ENCODE results near the gene CCS.
"Not testable (repeated sequence)": the region's sequence is repeated elsewhere in the genome, so short reads cannot be mapped to it uniquely, and the experiment has no call there.

The CCS gene

DNA sequence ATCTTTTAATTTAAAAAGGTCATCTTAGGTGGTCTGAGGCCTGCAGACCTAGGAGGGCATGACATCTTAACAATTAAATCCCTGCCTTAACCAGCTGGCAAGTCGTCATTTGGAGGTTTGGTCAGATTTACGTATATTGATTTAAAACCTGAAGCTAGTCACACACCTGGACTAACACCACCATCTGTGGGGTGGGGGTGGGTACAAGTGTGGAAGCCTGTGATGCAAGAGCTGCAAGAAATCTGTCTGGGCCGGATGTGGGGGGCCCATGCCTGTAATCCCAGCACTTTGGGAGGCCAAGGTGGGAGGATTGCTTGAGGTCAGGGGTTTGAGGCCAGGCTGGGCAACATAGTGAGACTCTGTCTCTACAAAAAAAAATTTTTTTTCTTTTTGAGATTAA lies 11.7 kb upstream of the CCS start (continued):
- TF ChIP-seq MEIS1 (CRISPR knock-in tag; IDR thresholded peaks at IDR 0.05; ENCODE audit: borderline replicate concordance) (no peak), ZNF629 (tag by site-specific recombination; IDR thresholded peaks at IDR 0.05) (no peak), ZSCAN23 (tag by site-specific recombination; IDR thresholded peaks at IDR 0.05) (no peak), ZNF114 (tag by site-specific recombination; IDR thresholded peaks at IDR 0.05) (no peak), ZNF600 (tag by site-specific recombination; IDR thresholded peaks at IDR 0.05) (no peak), ZNF777 (tag by site-specific recombination; IDR thresholded peaks at IDR 0.05; ENCODE audit: borderline replicate concordance) (no peak)
- TF ChIP-seq, protein P1, sequence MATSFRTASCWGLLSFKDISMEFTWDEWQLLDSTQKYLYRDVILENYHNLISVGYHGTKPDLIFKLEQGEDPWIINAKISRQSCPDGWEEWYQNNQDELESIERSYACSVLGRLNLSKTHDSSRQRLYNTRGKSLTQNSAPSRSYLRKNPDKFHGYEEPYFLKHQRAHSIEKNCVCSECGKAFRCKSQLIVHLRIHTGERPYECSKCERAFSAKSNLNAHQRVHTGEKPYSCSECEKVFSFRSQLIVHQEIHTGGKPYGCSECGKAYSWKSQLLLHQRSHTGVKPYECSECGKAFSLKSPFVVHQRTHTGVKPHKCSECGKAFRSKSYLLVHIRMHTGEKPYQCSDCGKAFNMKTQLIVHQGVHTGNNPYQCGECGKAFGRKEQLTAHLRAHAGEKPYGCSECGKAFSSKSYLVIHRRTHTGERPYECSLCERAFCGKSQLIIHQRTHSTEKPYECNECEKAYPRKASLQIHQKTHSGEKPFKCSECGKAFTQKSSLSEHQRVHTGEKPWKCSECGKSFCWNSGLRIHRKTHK (tag by site-specific recombination; IDR thresholded peaks at IDR 0.05) = no peak

DNA sequence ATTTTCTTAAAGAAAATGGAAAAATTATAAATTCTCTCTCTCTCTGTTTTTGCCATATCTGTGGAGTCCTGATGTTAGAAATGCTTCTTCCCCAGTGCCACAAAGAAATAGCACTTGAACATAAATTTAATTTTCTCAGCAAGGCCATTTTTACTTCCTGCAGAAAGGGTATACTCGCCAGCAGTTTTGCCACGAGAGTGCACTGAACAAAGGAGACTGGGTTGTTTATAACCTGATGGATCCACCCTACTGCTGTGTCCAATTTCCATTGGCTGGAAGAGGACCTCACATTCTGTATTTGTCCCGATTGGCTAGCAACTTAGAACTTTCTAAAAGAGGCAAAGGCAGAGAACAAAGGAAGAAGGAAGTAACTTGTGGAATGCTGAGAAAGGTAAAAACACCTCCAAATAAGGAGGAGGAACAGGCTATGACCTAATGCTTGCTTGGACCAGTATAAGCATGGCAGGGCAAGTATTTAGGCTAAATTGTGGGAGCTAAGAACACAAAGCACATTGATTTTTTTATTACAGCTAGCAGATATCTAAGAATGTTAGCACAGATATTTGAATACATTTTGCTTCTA lies 10.3 kb upstream of the CCS start:
- H3K36me3 ChIP-seq (ENCODE audit: control insufficient read depth in 2 of 2, insufficient read depth in 1 of 2, low read length in 2 of 2); CTCF ChIA-PET; H3K4me1 ChIP-seq (ENCODE audit: control insufficient read depth, insufficient read depth, low read length); H3K9me3 ChIP-seq (ENCODE audit: control insufficient read depth, insufficient read depth, low read depth, low read length); H3K4me3 ChIP-seq (ENCODE audit: low read depth, low read length); H3K27ac ChIP-seq (ENCODE audit: extremely low read depth, low read depth, low read length): not testable (repeated sequence)
- POLR2A ChIA-PET = interaction anchor here (0.8 kb wide), 1 partner anchor 95 kb away, joined by 8 read pairs; the partner anchor contains the start of gene RBM4B
- TF ChIP-seq SETDB1 (IDR thresholded peaks at IDR 0.05; ENCODE audit: insufficient read length, low read length) = peak; percentile 68

DNA sequence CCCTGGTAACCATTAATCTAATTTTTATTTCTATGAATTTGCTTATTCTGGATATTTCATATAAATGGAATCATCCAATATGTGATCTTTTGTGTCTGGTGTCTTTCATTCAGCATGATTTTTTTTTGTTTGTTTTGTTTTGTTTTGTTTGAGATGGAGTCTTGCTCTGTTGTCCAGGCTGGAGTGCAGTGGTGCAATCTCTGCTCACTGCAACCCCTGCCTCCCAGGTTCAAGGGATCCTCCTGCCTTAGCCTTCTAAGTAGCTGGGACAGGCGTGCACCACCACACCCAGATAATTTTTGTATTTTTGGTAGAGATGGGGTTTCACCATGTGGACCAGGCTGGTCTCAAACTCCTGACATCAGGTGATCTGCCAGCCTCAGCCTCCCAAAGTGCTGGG lies 7.5 kb upstream of the CCS start:
- CTCF ChIA-PET; H3K4me1 ChIP-seq (ENCODE audit: control insufficient read depth, insufficient read depth, low read length); H3K9me3 ChIP-seq (ENCODE audit: control insufficient read depth, insufficient read depth, low read depth, low read length); H3K36me3 ChIP-seq (ENCODE audit: control insufficient read depth in 2 of 2, insufficient read depth in 1 of 2, low read length in 2 of 2); POLR2A ChIA-PET; H3K27ac ChIP-seq (ENCODE audit: extremely low read depth, low read depth, low read length); H3K4me3 ChIP-seq (ENCODE audit: low read depth, low read length): not testable (repeated sequence)
- 0 out of 2 replicates have a peak, but pooled peaks have one; percentile 21 for TF ChIP-seq ZNF121 (tag by site-specific recombination; IDR thresholded peaks at IDR 0.05)

DNA sequence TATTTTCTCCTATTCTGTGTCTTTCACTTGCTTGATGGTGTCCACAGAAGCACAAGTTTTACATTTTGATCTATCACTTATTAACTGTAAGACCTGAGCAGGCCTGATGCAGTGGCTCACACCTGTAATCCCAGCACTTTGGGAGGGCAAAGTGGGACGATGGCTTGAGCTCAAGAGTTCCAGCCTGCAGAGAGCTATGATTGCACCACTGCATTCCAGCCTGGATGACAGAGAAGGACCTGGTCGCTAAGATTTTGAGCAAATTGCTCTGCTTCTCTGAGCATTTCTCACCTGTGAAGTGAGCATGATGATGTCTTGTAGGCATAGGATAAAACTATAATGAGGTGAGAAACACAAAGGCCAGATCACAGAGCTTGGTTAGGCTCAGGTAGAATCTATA lies 6.8 kb upstream of the CCS start:
- Histone ChIP-seq H3K4me3 (ENCODE audit: low read depth, low read length) (no peak overlapping the region), H3K36me3 (ENCODE audit: control insufficient read depth in 2 of 2, insufficient read depth in 1 of 2, low read length in 2 of 2) (no peaks in the 10 kb centered on the region), H3K9me3 (ENCODE audit: control insufficient read depth, insufficient read depth, low read depth, low read length) (no peaks in the 10 kb centered on the region), H3K27ac (ENCODE audit: extremely low read depth, low read depth, low read length) (no peak overlapping the region), H3K4me1 (ENCODE audit: control insufficient read depth, insufficient read depth, low read length) (no peaks in the 10 kb centered on the region)
- POLR2A ChIA-PET = interaction anchor here (1.2 kb wide), 1 partner anchor 31 kb away, joined by 3 read pairs; no protein-coding TSS in a partner anchor
- no peak for TF ChIP-seq REPIN1 (tag by site-specific recombination; IDR thresholded peaks at IDR 0.05; ENCODE audit: low read depth)
- TF ChIP-seq, protein P2, sequence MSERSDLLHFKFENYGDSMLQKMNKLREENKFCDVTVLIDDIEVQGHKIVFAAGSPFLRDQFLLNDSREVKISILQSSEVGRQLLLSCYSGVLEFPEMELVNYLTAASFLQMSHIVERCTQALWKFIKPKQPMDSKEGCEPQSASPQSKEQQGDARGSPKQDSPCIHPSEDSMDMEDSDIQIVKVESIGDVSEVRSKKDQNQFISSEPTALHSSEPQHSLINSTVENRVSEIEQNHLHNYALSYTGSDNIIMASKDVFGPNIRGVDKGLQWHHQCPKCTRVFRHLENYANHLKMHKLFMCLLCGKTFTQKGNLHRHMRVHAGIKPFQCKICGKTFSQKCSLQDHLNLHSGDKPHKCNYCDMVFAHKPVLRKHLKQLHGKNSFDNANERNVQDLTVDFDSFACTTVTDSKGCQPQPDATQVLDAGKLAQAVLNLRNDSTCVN (tag by site-specific recombination; optimal IDR thresholded peaks at IDR 0.05) = no peak
- TF ChIP-seq KLF1 (tag by site-specific recombination; IDR thresholded peaks at IDR 0.05) = no peak
- TF ChIP-seq KLF16 (tag by site-specific recombination; IDR thresholded peaks at IDR 0.05) = no peak
- TF ChIP-seq ZNF184 (tag by site-specific recombination; IDR thresholded peaks at IDR 0.05) = no peak
- TF ChIP-seq ZNF792 (tag by site-specific recombination; IDR thresholded peaks at IDR 0.05) = no peak
- TF ChIP-seq, protein P3, sequence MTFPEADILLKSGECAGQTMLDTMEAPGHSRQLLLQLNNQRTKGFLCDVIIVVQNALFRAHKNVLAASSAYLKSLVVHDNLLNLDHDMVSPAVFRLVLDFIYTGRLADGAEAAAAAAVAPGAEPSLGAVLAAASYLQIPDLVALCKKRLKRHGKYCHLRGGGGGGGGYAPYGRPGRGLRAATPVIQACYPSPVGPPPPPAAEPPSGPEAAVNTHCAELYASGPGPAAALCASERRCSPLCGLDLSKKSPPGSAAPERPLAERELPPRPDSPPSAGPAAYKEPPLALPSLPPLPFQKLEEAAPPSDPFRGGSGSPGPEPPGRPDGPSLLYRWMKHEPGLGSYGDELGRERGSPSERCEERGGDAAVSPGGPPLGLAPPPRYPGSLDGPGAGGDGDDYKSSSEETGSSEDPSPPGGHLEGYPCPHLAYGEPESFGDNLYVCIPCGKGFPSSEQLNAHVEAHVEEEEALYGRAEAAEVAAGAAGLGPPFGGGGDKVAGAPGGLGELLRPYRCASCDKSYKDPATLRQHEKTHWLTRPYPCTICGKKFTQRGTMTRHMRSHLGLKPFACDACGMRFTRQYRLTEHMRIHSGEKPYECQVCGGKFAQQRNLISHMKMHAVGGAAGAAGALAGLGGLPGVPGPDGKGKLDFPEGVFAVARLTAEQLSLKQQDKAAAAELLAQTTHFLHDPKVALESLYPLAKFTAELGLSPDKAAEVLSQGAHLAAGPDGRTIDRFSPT (tag by site-specific recombination; IDR thresholded peaks at IDR 0.05) = no peak
- no peak for TF ChIP-seq ZNF426 (tag by site-specific recombination; IDR thresholded peaks at IDR 0.05)
- no peak for TF ChIP-seq ZNF561 (tag by site-specific recombination; IDR thresholded peaks at IDR 0.05; ENCODE audit: borderline replicate concordance)
- CTCF ChIA-PET = interaction anchor here (1.1 kb wide), 1 partner anchor 8 kb away, joined by 3 read pairs; no protein-coding TSS in a partner anchor

DNA sequence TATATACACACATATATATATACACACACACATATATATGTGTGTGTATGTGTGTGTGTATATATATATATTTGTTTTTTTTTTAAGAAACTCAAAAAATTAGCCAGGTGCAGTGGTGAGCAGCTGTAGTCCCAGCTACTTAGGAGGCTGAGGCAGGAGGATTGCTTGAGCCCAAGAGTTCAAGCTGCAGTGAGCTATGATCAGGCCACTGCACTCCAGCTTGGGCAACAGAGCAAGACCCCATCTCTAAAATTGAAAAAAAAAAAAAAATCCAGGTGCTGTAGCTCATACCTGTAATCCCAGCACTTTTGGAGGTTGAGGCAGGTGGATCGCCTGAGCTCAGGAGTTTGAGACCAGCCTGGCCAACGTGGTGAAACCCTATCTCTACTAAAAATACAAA lies 3.7 kb upstream of the CCS start:
- H3K4me3 ChIP-seq (ENCODE audit: low read depth, low read length); H3K36me3 ChIP-seq (ENCODE audit: control insufficient read depth in 2 of 2, insufficient read depth in 1 of 2, low read length in 2 of 2); H3K4me1 ChIP-seq (ENCODE audit: control insufficient read depth, insufficient read depth, low read length); H3K27ac ChIP-seq (ENCODE audit: extremely low read depth, low read depth, low read length); POLR2A ChIA-PET; H3K9me3 ChIP-seq (ENCODE audit: control insufficient read depth, insufficient read depth, low read depth, low read length): not testable (repeated sequence)
- CTCF ChIA-PET = interaction anchor here (0.6 to 4.5 kb wide), 3 partner anchors 9 to 330 kb away, joined by 3 to 49 read pairs (median 3); no protein-coding TSS in a partner anchor
